ENCODE results near the gene KIF3A. TPM values are rescaled to one million over a fixed set of nuclear protein-coding genes. Genes with fewer than 3 reads are reported as not detected.

KIF3A gene
- total and polyA plus RNA-seq, 11 donors: 5.8 to 19.3 (median 10.1) TPM

- Histone ChIP-seq H3K27me3 (no peaks in the 10 kb centered on the region), H3K36me3 (peaks cover 2 to 58% (median 55%) of the 10 kb centered on the region in 9 donors), H3K4me3 (no peak overlapping the region), H3K4me1 (peaks cover 0 to 46% (median 32%) of the 10 kb centered on the region in 12 donors), H3K27ac (no peak overlapping the region), H3K9me3 (no peaks in the 10 kb centered on the region)
- no peak for TF ChIP-seq CTCF (IDR thresholded peaks at IDR 0.05)
- TF ChIP-seq POLR2A (IDR thresholded peaks at IDR 0.05): no peak
- no peak for DNase-seq
- no peak for ATAC-seq
- WGBS, 4 donors: 88 to 95% (median 93%) methylated on average over 7 of the region's 7 CpGs
- intact Hi-C loops (cut with DNase I): loop anchor here in 1 of 10 donors (5.0 kb wide), 1 partner anchor 53 kb away; no protein-coding TSS in a partner anchor
Measured at GRCh38 chr5:132764671-132765238, 27.4 kb upstream of the KIF3A start.

- H3K36me3 ChIP-seq: peaks cover 2 to 65% (median 62%) of the 10 kb centered on the region in 9 donors
- intact Hi-C loops (cut with DNase I): no loop called here
Measured at GRCh38 chr5:132764051-132764450, 26.7 kb upstream of the KIF3A start.

GRCh38 chr5:132763181-132764036 lies 26.1 kb upstream of the KIF3A start:
- 89 to 96% (median 94%) methylated on average over 17 of the region's 17 CpGs for WGBS, 4 donors
- Histone ChIP-seq H3K4me3 (no peak overlapping the region), H3K27ac (no peak overlapping the region), H3K4me1 (peaks cover 0 to 33% (median 28%) of the 10 kb centered on the region in 12 donors), H3K27me3 (no peaks in the 10 kb centered on the region), H3K9me3 (no peaks in the 10 kb centered on the region), H3K36me3 (peaks cover 2 to 72% (median 68%) of the 10 kb centered on the region in 9 donors)
- intact Hi-C loops (cut with DNase I): no loop called here
- ATAC-seq (no peak), DNase-seq (no peak)
- no peak for TF ChIP-seq POLR2A (IDR thresholded peaks at IDR 0.05)
- TF ChIP-seq CTCF (IDR thresholded peaks at IDR 0.05): no peak

More at GRCh38 chr5:132764051-132764450, 26.7 kb upstream of the KIF3A start:
- DNase-seq (no peak), ATAC-seq (no peak)
- Histone ChIP-seq H3K27ac (no peak overlapping the region), H3K4me3 (no peak overlapping the region), H3K4me1 (peaks cover 0 to 39% (median 32%) of the 10 kb centered on the region in 12 donors), H3K9me3 (no peaks in the 10 kb centered on the region), H3K27me3 (no peaks in the 10 kb centered on the region)
- WGBS, 4 donors: 95 to 100% (median 96%) methylated on average over 7 to 10 of the region's 10 CpGs
- TF ChIP-seq POLR2A (IDR thresholded peaks at IDR 0.05): no peak
- no peak for TF ChIP-seq CTCF (IDR thresholded peaks at IDR 0.05)

Data from heart left ventricle (tissue), 16 donors.